BLaER1 treated with 17β-estradiol and CSF1 and Interleukin-3, amounts not matched to agents 10 nM and 100 nM (cell line): ENCODE results near the gene BUD31.
"Not testable (repeated sequence)": the region's sequence is repeated elsewhere in the genome, so short reads cannot be mapped to it uniquely, and the experiment has no call there.

Source experiments
- H3K27ac ChIP-seq, 11 experiments: shearing (Covaris generic); formaldehyde crosslinking; 2 replicates each; pipeline ENCODE4 v1.8.1; 2022
- H3K27me3 ChIP-seq, 11 experiments: shearing (Covaris generic); formaldehyde crosslinking; 2 replicates each; pipeline ENCODE4 v1.8.1; 2022
- H3K36me3 ChIP-seq, 11 experiments: shearing (Covaris generic); formaldehyde crosslinking; 2 replicates each; pipeline ENCODE4 v1.8.1; 2022
- H3K4me1 ChIP-seq, 10 experiments: shearing (Covaris generic); formaldehyde crosslinking; 2 replicates each; pipeline ENCODE4 v1.8.1; 2022
- H3K4me2 ChIP-seq, 11 experiments: shearing (Covaris generic); formaldehyde crosslinking; 2 replicates each; pipeline ENCODE4 v1.8.1; 2022
- H3K4me3 ChIP-seq, 10 experiments: shearing (Covaris generic); formaldehyde crosslinking; 2 replicates each; pipeline ENCODE4 v1.8.1; 2022
- H3K9ac ChIP-seq, 11 experiments: shearing (Covaris generic); formaldehyde crosslinking; 2 replicates each; pipeline ENCODE4 v1.8.1; 2022
- H3K9me3 ChIP-seq, 11 experiments: shearing (Covaris generic); formaldehyde crosslinking; replicated peaks in 1 of 11; 2 replicates each; pipeline ENCODE4 v1.8.1; 2022
- H4K20me1 ChIP-seq, 11 experiments: shearing (Covaris generic); formaldehyde crosslinking; 2 replicates each; pipeline ENCODE4 v1.8.1; 2022
- Cebpa-rat ChIP-seq, 11 experiments: shearing (Covaris generic); IDR thresholded peaks; 2 replicates each; pipeline ENCODE4 v1.8.1; 2022

BUD31 gene

DNA sequence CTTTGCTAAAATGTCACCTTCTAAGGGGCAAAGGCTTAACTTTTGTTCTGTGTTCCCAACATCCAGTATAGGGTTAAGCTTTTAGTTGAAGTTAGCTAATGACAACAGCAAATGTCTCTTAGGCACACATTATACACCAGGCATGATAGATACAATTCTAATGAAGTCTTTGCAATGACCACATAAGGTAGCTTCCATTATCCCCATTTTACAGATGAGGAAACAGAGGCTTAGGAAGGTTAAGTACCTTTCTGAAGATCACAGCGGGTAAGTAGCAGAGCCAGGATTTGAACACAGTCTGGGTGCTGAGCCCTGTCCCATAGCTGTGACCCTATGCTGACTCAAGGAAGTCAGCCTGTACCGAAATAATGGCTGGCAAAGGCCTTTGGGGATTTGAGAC is 1.9 kb downstream of the BUD31 start:
- H3K9me3 ChIP-seq = no peaks in the 10 kb centered on the region
- no peak for TF ChIP-seq Cebpa-rat (IDR thresholded peaks at IDR 0.05)
- H3K36me3 ChIP-seq = peaks cover 54 to 66% (median 58%) of the 10 kb centered on the region in 11 experiments
- H3K27ac ChIP-seq = peak overlapping the region in 1 of 11 experiments; percentile 96; a peak in 2 of 22 replicates
- H3K4me3 ChIP-seq = peak overlapping the region in 9 of 10 experiments; percentile 82 to 100 (median 93); a peak in 10 of 20 replicates
- peaks cover 28 to 35% (median 33%) of the 10 kb centered on the region in 10 experiments for H3K4me1 ChIP-seq
- peaks cover 37 to 91% (median 68%) of the 10 kb centered on the region in 11 experiments; a peak in 21 of 22 replicates for H4K20me1 ChIP-seq
- peak overlapping the region; percentile 89 to 98 (median 94); a peak in 20 of 22 replicates for H3K9ac ChIP-seq
- peak overlapping the region; percentile 80 to 96 (median 92) for H3K4me2 ChIP-seq
- no peaks in the 10 kb centered on the region for H3K27me3 ChIP-seq

DNA sequence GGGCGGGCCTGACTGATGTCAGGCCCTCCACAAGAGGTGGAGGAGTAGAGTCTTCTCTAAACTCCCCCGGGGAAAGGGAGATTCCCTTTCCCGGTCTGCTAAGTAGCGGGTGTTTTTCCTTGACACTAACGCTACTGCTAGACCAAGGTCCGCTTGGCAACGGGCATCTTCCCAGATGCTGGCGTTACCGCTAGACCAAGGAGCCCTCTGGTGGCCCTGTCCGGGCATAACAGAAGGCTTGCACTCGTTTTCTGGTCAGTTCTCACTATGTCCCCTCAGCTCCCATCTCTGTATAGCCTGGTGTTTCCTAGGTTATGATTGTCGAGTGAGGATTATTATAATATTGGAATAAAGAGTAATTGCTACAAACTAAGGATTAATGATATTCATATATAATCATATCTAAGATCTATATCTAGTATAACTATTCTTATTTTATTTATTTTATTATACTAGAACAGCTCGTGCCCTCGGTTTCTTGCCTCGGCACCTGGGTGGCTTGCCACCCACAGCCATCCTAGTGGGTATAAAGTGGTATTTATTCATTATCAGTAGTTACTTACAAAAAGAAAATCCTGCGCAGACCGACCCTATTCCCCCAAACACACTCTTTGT is 6.9 kb downstream of the BUD31 start:
- Histone ChIP-seq H4K20me1 (peaks cover 50 to 100% (median 77%) of the 10 kb centered on the region in 11 experiments; a peak in 21 of 22 replicates), H3K4me1 (peaks cover 5 to 18% (median 15%) of the 10 kb centered on the region in 10 experiments; a peak in 19 of 20 replicates)
- not testable (repeated sequence) for H3K4me2 ChIP-seq

DNA sequence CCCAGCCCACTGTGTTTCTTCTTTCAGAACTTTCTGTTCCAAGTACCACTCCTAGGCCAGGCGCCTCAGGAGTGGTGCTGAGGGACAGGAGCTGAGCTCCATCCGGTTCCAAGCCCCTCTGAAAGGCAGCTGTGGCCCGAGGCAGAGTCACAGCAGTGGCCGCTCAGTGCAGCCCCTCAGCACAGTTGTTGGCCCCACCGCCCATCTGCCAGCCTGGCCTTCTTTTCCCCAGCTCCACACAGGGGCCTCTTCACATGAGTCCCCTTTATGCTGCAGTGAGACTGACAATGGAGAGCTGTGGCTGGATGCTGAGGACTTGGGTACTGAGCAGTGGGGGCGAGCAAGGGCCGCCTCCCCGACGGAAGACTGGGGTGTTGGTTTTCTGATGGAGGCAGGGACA is 9.5 kb downstream of the BUD31 start:
- TF ChIP-seq Cebpa-rat (IDR thresholded peaks at IDR 0.05) = no peak
- 0 out of 22 replicates have a peak overlapping the region, but pooled peaks of 1 of the 11 experiments have one; percentile 2 for H3K9ac ChIP-seq

More for the DNA sequence above, 6.9 kb downstream of the BUD31 start:
- not testable (repeated sequence) for H3K27me3 ChIP-seq, H3K9ac ChIP-seq, H3K9me3 ChIP-seq, H3K4me3 ChIP-seq, H3K27ac ChIP-seq
- peaks cover 98 to 100% (median 100%) of the 10 kb centered on the region in 11 experiments for H3K36me3 ChIP-seq

DNA sequence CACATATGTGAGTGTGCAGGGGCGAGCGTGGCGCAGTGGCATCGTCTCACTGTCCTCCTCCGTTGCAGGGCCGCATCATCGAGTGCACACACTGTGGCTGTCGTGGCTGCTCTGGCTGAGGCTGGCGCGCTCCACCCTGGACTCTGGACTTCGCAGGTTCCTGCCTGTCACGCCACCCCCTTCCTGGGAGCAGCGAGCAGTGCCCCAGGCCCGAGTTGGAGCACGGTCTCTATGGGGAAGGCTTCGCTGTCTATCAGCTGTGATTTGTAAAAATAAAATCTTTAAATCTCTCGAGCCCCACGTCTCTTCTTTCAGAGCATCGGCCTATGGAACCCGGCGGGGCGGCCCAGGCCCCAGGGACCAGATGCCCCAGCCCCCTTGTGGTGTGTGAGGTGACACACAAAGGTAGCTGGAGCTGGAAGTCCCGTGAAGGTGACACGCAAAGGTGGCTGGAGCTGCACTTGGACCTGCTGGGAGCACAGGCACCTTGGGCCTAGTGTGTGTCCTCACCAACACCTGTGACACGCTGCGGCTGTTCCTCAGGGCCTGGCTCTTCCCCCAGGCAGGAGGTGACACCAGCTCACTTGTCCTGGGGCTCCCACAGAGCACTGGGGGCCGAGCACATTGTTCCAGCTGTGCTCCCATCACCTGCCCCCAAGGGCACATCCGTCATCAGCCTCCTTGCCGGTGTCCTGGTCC is 10.7 kb downstream of the BUD31 start:
- TF ChIP-seq Cebpa-rat (IDR thresholded peaks at IDR 0.05) = no peak
- Histone ChIP-seq H3K4me2 (peak overlapping the region in 7 of 11 experiments; percentile 4 to 57 (median 27); a peak in 10 of 22 replicates), H3K36me3 (peaks cover 98 to 100% (median 100%) of the 10 kb centered on the region in 11 experiments)

More for the DNA sequence above, 9.5 kb downstream of the BUD31 start:
- Histone ChIP-seq H3K36me3 (peaks cover 98 to 100% (median 100%) of the 10 kb centered on the region in 11 experiments), H3K27ac (no peak overlapping the region), H3K4me2 (no peak overlapping the region), H3K4me3 (no peak overlapping the region), H4K20me1 (peaks cover 41 to 100% (median 91%) of the 10 kb centered on the region in 11 experiments; a peak in 21 of 22 replicates), H3K4me1 (peaks cover 0 to 13% (median 11%) of the 10 kb centered on the region in 10 experiments; a peak in 14 of 20 replicates), H3K27me3 (no peaks in the 10 kb centered on the region), H3K9me3 (no peaks in the 10 kb centered on the region)

DNA sequence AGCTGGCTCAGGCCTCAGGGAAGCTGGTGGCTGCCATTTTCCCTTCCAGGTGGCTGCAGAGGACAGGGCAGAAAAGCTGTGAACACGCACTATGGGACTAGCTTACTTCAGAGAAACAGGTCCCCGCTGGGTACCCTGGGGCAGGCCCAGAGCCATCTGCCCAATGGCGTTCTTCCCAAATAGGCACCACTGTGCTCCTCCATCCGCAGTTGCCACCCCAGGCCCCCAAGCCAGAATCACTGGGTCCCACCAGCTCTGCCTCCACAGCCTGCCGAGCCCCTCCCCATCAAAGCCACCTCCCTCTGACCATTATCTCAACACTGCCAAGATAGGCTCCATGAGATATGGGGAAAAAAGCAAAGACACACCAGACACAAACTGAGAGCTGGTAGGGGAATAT is 11.4 kb downstream of the BUD31 start:
- Histone ChIP-seq H3K27ac (no peak overlapping the region), H4K20me1 (peaks cover 38 to 100% (median 94%) of the 10 kb centered on the region in 11 experiments; a peak in 21 of 22 replicates), H3K9me3 (no peaks in the 10 kb centered on the region), H3K4me1 (peaks cover 0 to 13% (median 11%) of the 10 kb centered on the region in 10 experiments; a peak in 14 of 20 replicates), H3K4me3 (no peak overlapping the region), H3K4me2 (peak overlapping the region in 6 of 11 experiments; percentile 4 to 57 (median 37); a peak in 8 of 22 replicates), H3K27me3 (no peaks in the 10 kb centered on the region), H3K36me3 (peaks cover 98 to 100% (median 100%) of the 10 kb centered on the region in 11 experiments), H3K9ac (peak overlapping the region in 3 of 11 experiments; percentile 26 to 29 (median 27); a peak in 2 of 22 replicates)
- TF ChIP-seq Cebpa-rat (IDR thresholded peaks at IDR 0.05) = no peak

More for the DNA sequence above, 10.7 kb downstream of the BUD31 start:
- Histone ChIP-seq H3K9me3 (no peaks in the 10 kb centered on the region), H3K27ac (no peak overlapping the region), H3K4me3 (no peak overlapping the region), H4K20me1 (peaks cover 38 to 100% (median 97%) of the 10 kb centered on the region in 11 experiments; a peak in 21 of 22 replicates), H3K4me1 (peaks cover 0 to 13% (median 11%) of the 10 kb centered on the region in 10 experiments; a peak in 14 of 20 replicates), H3K9ac (peak overlapping the region in 4 of 11 experiments; percentile 26 to 41 (median 28); a peak in 3 of 22 replicates), H3K27me3 (no peaks in the 10 kb centered on the region)

DNA sequence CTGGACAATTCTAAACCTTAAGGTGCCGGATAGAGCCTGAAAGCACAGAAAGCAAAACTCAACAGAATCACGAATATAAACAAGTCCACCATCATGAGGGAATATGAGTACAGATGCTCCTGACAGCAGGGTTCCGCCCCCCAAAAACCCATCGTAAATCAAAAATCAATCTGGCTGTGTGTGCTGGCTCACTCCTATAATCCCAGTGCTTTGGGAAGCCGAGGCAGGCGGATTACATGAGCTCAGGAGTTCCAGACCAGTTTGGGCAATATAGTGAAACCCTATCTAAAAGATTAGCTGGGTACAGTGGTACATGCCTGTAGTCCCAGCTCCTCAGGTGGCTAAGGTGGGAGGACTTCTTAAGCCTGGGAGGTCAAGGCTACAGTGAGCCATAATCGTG is 12.2 kb downstream of the BUD31 start:
- Histone ChIP-seq H3K9me3 (no peaks in the 10 kb centered on the region), H3K4me1 (peaks cover 0 to 13% (median 11%) of the 10 kb centered on the region in 10 experiments; a peak in 14 of 20 replicates), H3K4me3 (no peak overlapping the region), H3K27me3 (no peaks in the 10 kb centered on the region), H3K4me2 (no peak overlapping the region), H3K9ac (no peak overlapping the region), H3K27ac (no peak overlapping the region), H3K36me3 (peaks cover 97 to 100% (median 99%) of the 10 kb centered on the region in 11 experiments), H4K20me1 (peaks cover 34 to 98% (median 87%) of the 10 kb centered on the region in 11 experiments; a peak in 21 of 22 replicates)
- TF ChIP-seq Cebpa-rat (IDR thresholded peaks at IDR 0.05) = no peak

DNA sequence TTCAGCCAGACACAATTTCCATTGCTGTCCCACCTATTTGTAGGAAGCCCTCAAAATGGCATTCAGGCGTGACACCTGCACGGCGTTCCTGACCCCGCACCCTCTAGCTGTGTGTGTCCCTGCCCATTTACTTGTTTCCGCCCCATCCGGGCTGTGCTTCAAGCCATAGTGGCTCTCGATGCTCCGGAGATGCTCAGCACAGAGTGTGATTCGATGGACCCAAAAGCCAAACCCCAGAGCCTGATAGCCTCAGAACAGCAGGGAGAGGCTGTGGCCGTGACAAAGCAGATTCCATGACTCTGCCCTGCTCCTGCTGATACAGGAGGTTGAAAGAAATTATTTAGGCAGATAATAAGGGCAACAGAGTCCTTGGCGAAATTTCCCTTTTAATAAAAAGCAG is 13.4 kb downstream of the BUD31 start:
- no peaks in the 10 kb centered on the region for H3K9me3 ChIP-seq
- no peak for TF ChIP-seq Cebpa-rat (IDR thresholded peaks at IDR 0.05)
- no peak overlapping the region for H3K27ac ChIP-seq
- H3K9ac ChIP-seq = no peak overlapping the region
- peaks cover 28 to 86% (median 75%) of the 10 kb centered on the region in 11 experiments; a peak in 21 of 22 replicates for H4K20me1 ChIP-seq
- H3K4me2 ChIP-seq = no peak overlapping the region
- H3K36me3 ChIP-seq = peaks cover 85 to 92% (median 87%) of the 10 kb centered on the region in 11 experiments
- no peaks in the 10 kb centered on the region for H3K27me3 ChIP-seq
- no peak overlapping the region for H3K4me3 ChIP-seq
- H3K4me1 ChIP-seq = peaks cover 0 to 13% (median 11%) of the 10 kb centered on the region in 10 experiments; a peak in 14 of 20 replicates

DNA sequence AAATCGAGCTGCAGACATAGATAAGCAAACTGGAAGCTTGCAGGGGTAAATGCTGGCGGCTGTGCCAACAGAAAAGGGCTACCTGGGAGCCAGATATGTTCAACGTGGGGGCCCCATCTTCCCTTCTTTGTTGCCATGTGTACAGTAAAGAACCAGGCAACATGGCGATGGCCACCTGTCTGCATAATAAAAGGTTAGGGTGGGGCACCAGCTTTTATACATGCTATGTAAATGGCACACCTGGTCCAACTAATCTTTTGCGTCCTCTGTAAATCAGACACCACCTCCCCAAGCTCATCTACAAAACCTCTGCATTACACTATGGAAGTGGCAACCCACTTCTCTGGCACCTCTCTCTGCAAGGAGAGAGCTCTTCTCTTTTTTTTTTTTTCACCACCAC is 13.9 kb downstream of the BUD31 start:
- TF ChIP-seq Cebpa-rat (IDR thresholded peaks at IDR 0.05) = no peak
- Histone ChIP-seq H3K4me3 (no peak overlapping the region), H3K4me2 (no peak overlapping the region), H3K9me3 (no peaks in the 10 kb centered on the region), H4K20me1 (peaks cover 24 to 81% (median 70%) of the 10 kb centered on the region in 11 experiments; a peak in 21 of 22 replicates), H3K9ac (no peak overlapping the region), H3K4me1 (peaks cover 0 to 13% (median 11%) of the 10 kb centered on the region in 10 experiments; a peak in 14 of 20 replicates), H3K27ac (no peak overlapping the region), H3K27me3 (no peaks in the 10 kb centered on the region), H3K36me3 (peaks cover 80 to 88% (median 83%) of the 10 kb centered on the region in 11 experiments)
